ENCODE data around the gene SLC6A13.

Gene SLC6A13

GRCh38 chr12:209246-209645, 53.4 kb downstream of the SLC6A13 start:
- H3K4me1 Mint-ChIP-seq (ENCODE audit: low read depth) = peaks cover 4% of the 10 kb centered on the region
- H3K4me3 Mint-ChIP-seq = no peak overlapping the region
- no peak overlapping the region for H3K27ac Mint-ChIP-seq
- H3K27me3 Mint-ChIP-seq = peaks cover 52% of the 10 kb centered on the region
- H3K36me3 Mint-ChIP-seq (ENCODE audit: low read depth) = no peaks in the 10 kb centered on the region
- H3K9me3 Mint-ChIP-seq = no peaks in the 10 kb centered on the region

GRCh38 chr12:208813-209212, 53.8 kb downstream of the SLC6A13 start:
- peaks cover 52% of the 10 kb centered on the region for H3K27me3 Mint-ChIP-seq
- H3K4me3 Mint-ChIP-seq = no peak overlapping the region
- H3K4me1 Mint-ChIP-seq (ENCODE audit: low read depth) = peaks cover 4% of the 10 kb centered on the region
- H3K36me3 Mint-ChIP-seq (ENCODE audit: low read depth) = no peaks in the 10 kb centered on the region
- no peaks in the 10 kb centered on the region for H3K9me3 Mint-ChIP-seq
- no peak overlapping the region for H3K27ac Mint-ChIP-seq

GRCh38 chr12:207804-208203, 54.8 kb downstream of the SLC6A13 start:
- Mint-ChIP-seq H3K27ac (no peak overlapping the region), H3K4me3 (no peak overlapping the region), H3K4me1 (ENCODE audit: low read depth) (peaks cover 4% of the 10 kb centered on the region), H3K9me3 (no peaks in the 10 kb centered on the region), H3K36me3 (ENCODE audit: low read depth) (no peaks in the 10 kb centered on the region), H3K27me3 (peaks cover 47% of the 10 kb centered on the region)

- H3K36me3 Mint-ChIP-seq (ENCODE audit: low read depth) = no peaks in the 10 kb centered on the region
- H3K4me1 Mint-ChIP-seq (ENCODE audit: low read depth) = no peaks in the 10 kb centered on the region
- peaks cover 47% of the 10 kb centered on the region for H3K27me3 Mint-ChIP-seq
- H3K27ac Mint-ChIP-seq = no peak overlapping the region
- H3K4me3 Mint-ChIP-seq = no peak overlapping the region
- H3K9me3 Mint-ChIP-seq = no peaks in the 10 kb centered on the region
Observed at GRCh38 chr12:206746-207440, 55.7 kb downstream of the SLC6A13 start.

GRCh38 chr12:205026-205425, 57.6 kb downstream of the SLC6A13 start:
- H3K27me3 Mint-ChIP-seq = peaks cover 43% of the 10 kb centered on the region

GRCh38 chr12:204261-204678, 58.4 kb downstream of the SLC6A13 start:
- Mint-ChIP-seq H3K36me3 (ENCODE audit: low read depth) (no peaks in the 10 kb centered on the region), H3K27me3 (peaks cover 43% of the 10 kb centered on the region), H3K4me1 (ENCODE audit: low read depth) (no peaks in the 10 kb centered on the region), H3K9me3 (no peaks in the 10 kb centered on the region), H3K4me3 (no peak overlapping the region), H3K27ac (no peak overlapping the region)

More at GRCh38 chr12:205026-205425, 57.6 kb downstream of the SLC6A13 start:
- Mint-ChIP-seq H3K9me3 (no peaks in the 10 kb centered on the region), H3K27ac (no peak overlapping the region), H3K4me1 (ENCODE audit: low read depth) (no peaks in the 10 kb centered on the region), H3K36me3 (ENCODE audit: low read depth) (no peaks in the 10 kb centered on the region), H3K4me3 (no peak overlapping the region)

GRCh38 chr12:203462-204260, 59.0 kb downstream of the SLC6A13 start:
- no peaks in the 10 kb centered on the region for H3K9me3 Mint-ChIP-seq
- H3K4me3 Mint-ChIP-seq = no peak overlapping the region
- no peak overlapping the region for H3K27ac Mint-ChIP-seq
- H3K27me3 Mint-ChIP-seq = peaks cover 43% of the 10 kb centered on the region
- no peaks in the 10 kb centered on the region for H3K36me3 Mint-ChIP-seq (ENCODE audit: low read depth)
- H3K4me1 Mint-ChIP-seq (ENCODE audit: low read depth) = no peaks in the 10 kb centered on the region

- Mint-ChIP-seq H3K27me3 (peaks cover 43% of the 10 kb centered on the region), H3K27ac (no peak overlapping the region), H3K4me1 (ENCODE audit: low read depth) (no peaks in the 10 kb centered on the region), H3K9me3 (no peaks in the 10 kb centered on the region), H3K4me3 (no peak overlapping the region), H3K36me3 (ENCODE audit: low read depth) (no peaks in the 10 kb centered on the region)
Observed at GRCh38 chr12:203074-203461, 59.6 kb downstream of the SLC6A13 start.

- H3K9me3 Mint-ChIP-seq = no peaks in the 10 kb centered on the region
- H3K4me3 Mint-ChIP-seq = peak overlapping the region; percentile 20
- no peaks in the 10 kb centered on the region for H3K4me1 Mint-ChIP-seq (ENCODE audit: low read depth)
- no peak overlapping the region for H3K27ac Mint-ChIP-seq
- no peaks in the 10 kb centered on the region for H3K36me3 Mint-ChIP-seq (ENCODE audit: low read depth)
- peaks cover 42% of the 10 kb centered on the region for H3K27me3 Mint-ChIP-seq
Observed at GRCh38 chr12:202081-202731, 60.4 kb downstream of the SLC6A13 start.

GRCh38 chr12:201361-201760, 61.3 kb downstream of the SLC6A13 start:
- H3K27ac Mint-ChIP-seq = no peak overlapping the region
- peaks cover 38% of the 10 kb centered on the region for H3K27me3 Mint-ChIP-seq
- no peak overlapping the region for H3K4me3 Mint-ChIP-seq

GRCh38 chr12:198705-199104, 63.9 kb downstream of the SLC6A13 start:
- no peaks in the 10 kb centered on the region for H3K36me3 Mint-ChIP-seq (ENCODE audit: low read depth)
- H3K27me3 Mint-ChIP-seq = peaks cover 19% of the 10 kb centered on the region
- no peaks in the 10 kb centered on the region for H3K9me3 Mint-ChIP-seq
- no peak overlapping the region for H3K4me3 Mint-ChIP-seq
- H3K27ac Mint-ChIP-seq = no peak overlapping the region
- no peaks in the 10 kb centered on the region for H3K4me1 Mint-ChIP-seq (ENCODE audit: low read depth)

More at GRCh38 chr12:201361-201760, 61.3 kb downstream of the SLC6A13 start:
- Mint-ChIP-seq H3K4me1 (ENCODE audit: low read depth) (no peaks in the 10 kb centered on the region), H3K36me3 (ENCODE audit: low read depth) (no peaks in the 10 kb centered on the region), H3K9me3 (no peaks in the 10 kb centered on the region)

GRCh38 chr12:197911-198695, 64.5 kb downstream of the SLC6A13 start:
- Mint-ChIP-seq H3K4me1 (ENCODE audit: low read depth) (no peaks in the 10 kb centered on the region), H3K9me3 (no peaks in the 10 kb centered on the region), H3K4me3 (no peak overlapping the region), H3K27me3 (peaks cover 19% of the 10 kb centered on the region), H3K27ac (no peak overlapping the region), H3K36me3 (ENCODE audit: low read depth) (no peaks in the 10 kb centered on the region)

GRCh38 chr12:197347-197746, 65.3 kb downstream of the SLC6A13 start:
- H3K27me3 Mint-ChIP-seq = peaks cover 18% of the 10 kb centered on the region
- no peak overlapping the region for H3K4me3 Mint-ChIP-seq
- no peaks in the 10 kb centered on the region for H3K4me1 Mint-ChIP-seq (ENCODE audit: low read depth)
- no peak overlapping the region for H3K27ac Mint-ChIP-seq
- H3K9me3 Mint-ChIP-seq = no peaks in the 10 kb centered on the region
- no peaks in the 10 kb centered on the region for H3K36me3 Mint-ChIP-seq (ENCODE audit: low read depth)

- Mint-ChIP-seq H3K27me3 (peaks cover 11% of the 10 kb centered on the region), H3K4me1 (ENCODE audit: low read depth) (no peaks in the 10 kb centered on the region), H3K27ac (no peak overlapping the region), H3K36me3 (ENCODE audit: low read depth) (no peaks in the 10 kb centered on the region), H3K9me3 (no peaks in the 10 kb centered on the region), H3K4me3 (no peak overlapping the region)
Observed at GRCh38 chr12:196436-196835, 66.2 kb downstream of the SLC6A13 start.

Data from stimulated activated naive CD8-positive, alpha-beta T cell treated with anti-CD3 and anti-CD28 coated beads, Interleukin-15, Interleukin-2, amounts not matched to agents 100 ng/mL and 50 ng/mL, for 24 hours (primary cell).